GM12865 (cell line): ENCODE data around the gene POU4F3.

Experiments used
- DNase-seq: peaks from one replicate; pipeline ENCODE4 v3.0.0; 2010; ENCODE audit warnings: low read depth
- H3K4me3 ChIP-seq: 2 replicates; pipeline ENCODE4 v1.5.1; 2011; ENCODE audit warnings: mild to moderate bottlenecking, low read depth, low read length, control low read depth
- TF ChIP-seq, protein P1 (sequence below): IDR thresholded peaks from 2 replicates; pipeline ENCODE4 v1.5.1; 2011; ENCODE audit warnings: low read length, control low read depth, low read depth, inconsistent platforms; ENCODE audit not compliant: insufficient read depth; ENCODE audit errors: missing control alignments

Gene POU4F3

DNA sequence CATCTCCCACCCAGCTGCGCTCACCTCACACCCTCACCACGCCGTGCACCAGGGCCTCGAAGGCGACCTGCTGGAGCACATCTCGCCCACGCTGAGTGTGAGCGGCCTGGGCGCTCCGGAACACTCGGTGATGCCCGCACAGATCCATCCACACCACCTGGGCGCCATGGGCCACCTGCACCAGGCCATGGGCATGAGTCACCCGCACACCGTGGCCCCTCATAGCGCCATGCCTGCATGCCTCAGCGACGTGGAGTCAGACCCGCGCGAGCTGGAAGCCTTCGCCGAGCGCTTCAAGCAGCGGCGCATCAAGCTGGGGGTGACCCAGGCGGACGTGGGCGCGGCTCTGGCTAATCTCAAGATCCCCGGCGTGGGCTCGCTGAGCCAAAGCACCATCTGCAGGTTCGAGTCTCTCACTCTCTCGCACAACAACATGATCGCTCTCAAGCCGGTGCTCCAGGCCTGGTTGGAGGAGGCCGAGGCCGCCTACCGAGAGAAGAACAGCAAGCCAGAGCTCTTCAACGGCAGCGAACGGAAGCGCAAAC lies 1.1 kb downstream of the POU4F3 start:
- no peak overlapping the region for H3K4me3 ChIP-seq
- TF ChIP-seq, protein P1, sequence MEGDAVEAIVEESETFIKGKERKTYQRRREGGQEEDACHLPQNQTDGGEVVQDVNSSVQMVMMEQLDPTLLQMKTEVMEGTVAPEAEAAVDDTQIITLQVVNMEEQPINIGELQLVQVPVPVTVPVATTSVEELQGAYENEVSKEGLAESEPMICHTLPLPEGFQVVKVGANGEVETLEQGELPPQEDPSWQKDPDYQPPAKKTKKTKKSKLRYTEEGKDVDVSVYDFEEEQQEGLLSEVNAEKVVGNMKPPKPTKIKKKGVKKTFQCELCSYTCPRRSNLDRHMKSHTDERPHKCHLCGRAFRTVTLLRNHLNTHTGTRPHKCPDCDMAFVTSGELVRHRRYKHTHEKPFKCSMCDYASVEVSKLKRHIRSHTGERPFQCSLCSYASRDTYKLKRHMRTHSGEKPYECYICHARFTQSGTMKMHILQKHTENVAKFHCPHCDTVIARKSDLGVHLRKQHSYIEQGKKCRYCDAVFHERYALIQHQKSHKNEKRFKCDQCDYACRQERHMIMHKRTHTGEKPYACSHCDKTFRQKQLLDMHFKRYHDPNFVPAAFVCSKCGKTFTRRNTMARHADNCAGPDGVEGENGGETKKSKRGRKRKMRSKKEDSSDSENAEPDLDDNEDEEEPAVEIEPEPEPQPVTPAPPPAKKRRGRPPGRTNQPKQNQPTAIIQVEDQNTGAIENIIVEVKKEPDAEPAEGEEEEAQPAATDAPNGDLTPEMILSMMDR: no peak
- DNase-seq: no peak

DNA sequence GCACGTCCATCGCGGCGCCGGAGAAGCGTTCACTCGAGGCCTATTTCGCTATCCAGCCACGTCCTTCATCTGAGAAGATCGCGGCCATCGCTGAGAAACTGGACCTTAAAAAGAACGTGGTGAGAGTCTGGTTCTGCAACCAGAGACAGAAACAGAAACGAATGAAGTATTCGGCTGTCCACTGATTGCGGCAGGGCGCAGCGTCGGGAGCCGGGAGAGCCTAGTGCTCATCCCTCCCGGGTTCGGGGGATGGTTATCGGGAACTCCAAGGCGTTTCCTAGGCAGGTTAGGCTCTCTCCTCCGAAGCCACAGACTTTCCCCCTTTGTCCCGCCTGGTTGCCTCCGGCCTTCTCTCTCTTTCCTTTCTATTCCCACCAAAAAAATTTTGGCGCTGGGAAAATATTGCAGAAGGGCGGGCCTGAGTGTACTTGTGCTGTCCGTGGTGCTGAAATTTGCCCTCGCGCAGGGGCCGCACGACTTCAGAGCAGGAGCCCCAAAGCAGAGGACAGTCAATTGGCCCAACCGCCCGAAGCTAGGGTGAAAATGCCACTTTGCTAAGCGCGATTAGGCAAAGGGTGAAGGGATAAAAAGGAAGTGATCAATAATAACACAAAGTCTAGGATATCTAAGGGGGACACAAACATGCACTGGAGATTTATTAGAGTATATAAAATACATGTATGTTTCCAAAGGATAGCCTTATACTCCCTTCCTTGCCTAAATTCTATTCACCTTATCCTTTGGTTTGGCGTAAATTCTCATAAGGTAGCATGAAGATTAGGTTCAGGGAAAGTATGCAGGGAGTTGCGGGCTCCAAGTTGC lies 1.8 kb downstream of the POU4F3 start:
- TF ChIP-seq, protein P1: no peak
- DNase-seq: peak; percentile 47
- H3K4me3 ChIP-seq: no peak overlapping the region

DNA sequence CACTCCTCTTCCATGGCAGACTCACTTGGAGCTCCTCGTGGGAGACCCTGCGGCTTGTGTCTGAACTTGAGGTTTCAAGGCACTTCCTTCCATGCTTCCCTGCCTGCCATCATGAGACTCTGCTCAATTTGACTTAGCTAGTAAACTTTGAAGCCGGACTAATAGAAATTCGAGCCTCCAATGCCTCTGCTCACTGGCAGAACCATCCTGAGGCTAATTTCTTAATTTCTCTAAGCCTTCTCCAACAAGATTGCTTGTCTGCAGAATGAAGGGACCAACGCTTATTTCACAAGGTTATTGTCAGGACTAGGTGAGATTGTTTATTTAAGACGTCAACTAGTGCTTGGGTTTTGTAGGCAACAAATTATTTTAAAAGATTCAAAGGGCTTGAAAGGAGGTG lies 3.2 kb downstream of the POU4F3 start:
- H3K4me3 ChIP-seq: no peak overlapping the region
- no peak for DNase-seq
- TF ChIP-seq, protein P1: no peak

DNA sequence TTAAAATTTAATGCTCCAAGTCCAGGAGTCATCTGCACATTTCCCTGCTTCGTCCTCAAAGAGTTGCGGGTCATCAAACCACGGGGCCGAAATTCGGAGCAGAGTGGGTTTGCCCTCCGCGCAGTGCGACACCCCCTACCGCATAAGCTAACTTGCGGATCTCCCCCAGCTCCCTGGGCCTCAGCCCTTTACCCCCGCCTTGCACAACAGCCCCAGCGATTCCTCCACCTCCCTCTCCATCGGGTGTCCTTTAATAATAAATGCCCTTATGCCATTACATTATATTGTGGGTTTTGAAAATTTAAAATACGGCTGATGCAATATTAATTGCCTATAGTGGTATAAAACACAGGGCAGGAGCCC lies 3.9 kb downstream of the POU4F3 start:
- H3K4me3 ChIP-seq: no peak overlapping the region
- DNase-seq: no peak
- TF ChIP-seq, protein P1: no peak

DNA sequence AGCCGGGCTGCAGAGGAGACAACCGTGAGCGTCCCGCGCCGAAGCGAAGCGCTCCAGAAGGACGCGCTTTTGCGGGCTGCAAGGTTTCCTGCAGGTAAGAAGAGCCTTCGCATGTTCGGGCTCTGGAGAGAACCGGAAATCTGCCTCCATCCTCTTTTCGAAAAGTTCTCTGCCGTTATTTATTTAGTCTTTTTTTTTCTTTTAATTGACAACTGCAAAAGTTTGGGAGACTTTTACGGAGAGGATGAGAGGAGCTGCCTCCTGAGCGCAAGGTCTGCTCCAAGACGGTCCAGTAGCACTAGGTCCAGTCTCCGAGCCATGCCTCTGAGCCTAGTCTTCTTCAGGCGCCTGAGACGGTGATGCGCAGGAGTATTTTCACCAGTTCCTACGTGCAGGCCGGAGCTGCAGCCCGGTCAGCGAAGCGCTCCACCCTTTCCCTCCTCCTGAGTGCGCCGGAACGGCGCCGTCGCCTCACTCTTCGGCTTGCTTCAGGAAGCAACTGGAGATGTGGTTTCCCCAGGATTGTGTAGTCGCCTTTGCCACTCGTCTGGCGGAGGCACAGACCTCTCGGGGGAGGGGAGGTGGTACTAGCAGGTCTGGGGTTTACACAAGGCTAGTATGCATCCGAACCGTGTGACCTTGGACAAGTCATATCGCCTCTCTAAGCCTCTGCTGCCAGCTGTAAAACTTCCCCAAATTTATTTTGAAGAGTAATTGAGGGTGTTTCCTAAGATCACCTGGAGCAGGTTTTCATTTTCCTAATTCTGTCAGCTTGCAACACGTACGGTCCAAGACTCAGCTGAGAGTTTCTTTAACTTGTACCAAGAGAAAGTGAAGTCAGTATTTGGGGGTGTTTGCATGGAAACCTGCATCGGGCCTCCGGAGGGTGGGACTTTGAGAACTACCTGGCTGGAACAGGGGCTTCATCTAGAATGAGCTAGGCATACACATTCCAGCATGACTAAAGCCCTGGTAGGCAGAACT lies 4.5 kb downstream of the POU4F3 start:
- no peak for DNase-seq
- TF ChIP-seq, protein P1: no peak
- H3K4me3 ChIP-seq: no peak overlapping the region

DNA sequence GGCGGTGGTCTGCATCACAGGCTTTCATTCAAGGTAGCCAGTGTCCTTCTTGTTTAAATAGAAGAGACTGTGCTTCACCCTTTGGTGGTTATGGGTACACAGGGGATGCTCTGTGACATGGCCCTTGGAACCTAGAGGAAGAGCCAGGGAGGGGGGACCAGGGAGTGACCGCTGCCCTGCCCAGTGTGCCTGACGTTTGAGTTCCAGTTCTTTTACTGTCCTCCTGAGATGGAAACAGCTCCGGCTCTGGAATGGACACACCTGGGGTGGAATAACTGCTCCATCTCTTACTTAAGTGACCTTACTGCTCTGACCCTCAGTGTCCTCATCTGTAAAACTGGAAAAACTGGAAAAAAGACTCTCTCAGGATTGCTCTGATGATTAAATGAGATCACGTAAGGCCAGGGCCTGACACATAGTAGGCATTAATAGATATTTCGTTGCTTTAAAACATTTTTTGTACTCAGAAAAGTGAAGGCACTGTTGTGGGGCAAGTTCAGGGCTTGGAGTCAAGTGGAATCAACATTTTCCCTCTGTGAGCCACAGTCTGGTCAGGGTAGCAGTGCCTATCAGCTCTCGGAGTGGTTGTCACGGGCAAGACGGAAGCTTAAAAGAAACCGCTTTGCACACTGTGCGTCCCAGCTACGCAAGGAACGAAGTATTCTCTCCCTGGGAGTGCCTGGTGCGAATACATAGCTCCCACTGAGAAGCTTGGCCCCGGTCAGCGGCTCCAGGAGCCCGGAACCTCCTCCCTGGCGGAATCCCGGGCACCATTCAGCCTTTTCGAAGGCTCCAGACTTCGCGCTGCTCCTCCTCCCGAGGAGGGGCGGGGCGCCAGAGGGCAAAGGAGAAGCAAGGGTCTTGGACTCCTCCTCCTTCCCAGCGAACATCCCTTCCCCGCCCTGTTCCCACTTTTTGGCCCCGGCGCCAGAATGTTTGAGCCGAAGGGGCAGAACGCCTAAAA lies 5.8 kb downstream of the POU4F3 start:
- no peak overlapping the region for H3K4me3 ChIP-seq

More for the DNA sequence above, 5.8 kb downstream of the POU4F3 start:
- no peak for DNase-seq
- TF ChIP-seq, protein P1: no peak
